Parathyroid adenoma (tissue), 2 donors: Measurements from ENCODE around the gene PXMP2.

ENCODE experiments used
- H2AFZ ChIP-seq: fragments of 300-600 bp; sonication (generic); one replicate; pipeline ENCODE4 v1.7.0; 2017; ENCODE audit warnings: antibody characterized with exemption, mild to moderate bottlenecking
- H3K27ac ChIP-seq: fragments of 300-600 bp; sonication (generic); one replicate; pipeline ENCODE4 v1.7.0; 2017
- H3K27me3 ChIP-seq: fragments of 300-600 bp; sonication (generic); one replicate; pipeline ENCODE4 v1.7.0; 2017; ENCODE audit warnings: low read length; ENCODE audit not compliant: control insufficient read depth, insufficient read depth
- H3K36me3 ChIP-seq: fragments of 300-600 bp; sonication (generic); one replicate; pipeline ENCODE4 v1.7.0; 2017; ENCODE audit warnings: low read length; ENCODE audit not compliant: control insufficient read depth, insufficient read depth
- H3K4me1 ChIP-seq: fragments of 300-600 bp; sonication (generic); one replicate; pipeline ENCODE4 v1.7.0; 2017; ENCODE audit warnings: control low read depth
- H3K4me2 ChIP-seq: fragments of 300-600 bp; sonication (generic); one replicate; pipeline ENCODE4 v1.7.0; 2017; ENCODE audit warnings: low read length
- H3K4me3 ChIP-seq: fragments of 300-600 bp; sonication (generic); one replicate; pipeline ENCODE4 v1.7.0; 2017; ENCODE audit warnings: low read depth, low read length
- H3K79me2 ChIP-seq: fragments of 300-600 bp; sonication (generic); one replicate; pipeline ENCODE4 v1.7.0; 2017; ENCODE audit warnings: control low read depth
- H3K9ac ChIP-seq: fragments of 300-600 bp; sonication (generic); one replicate; pipeline ENCODE4 v1.7.0; 2017; ENCODE audit warnings: mild to moderate bottlenecking
- H3K9me3 ChIP-seq: fragments of 300-600 bp; sonication (generic); one replicate; pipeline ENCODE4 v1.7.0; 2017; ENCODE audit warnings: low read length; ENCODE audit not compliant: control insufficient read depth
- TF ChIP-seq, protein P1 (sequence below): fragments of 300-600 bp; sonication (generic); IDR thresholded peaks from one replicate; pipeline ENCODE4 v1.7.0; 2017; ENCODE audit warnings: antibody characterized with exemption, mild to moderate bottlenecking
- donor health status: primary hyperparathyroidism.

Gene PXMP2

DNA sequence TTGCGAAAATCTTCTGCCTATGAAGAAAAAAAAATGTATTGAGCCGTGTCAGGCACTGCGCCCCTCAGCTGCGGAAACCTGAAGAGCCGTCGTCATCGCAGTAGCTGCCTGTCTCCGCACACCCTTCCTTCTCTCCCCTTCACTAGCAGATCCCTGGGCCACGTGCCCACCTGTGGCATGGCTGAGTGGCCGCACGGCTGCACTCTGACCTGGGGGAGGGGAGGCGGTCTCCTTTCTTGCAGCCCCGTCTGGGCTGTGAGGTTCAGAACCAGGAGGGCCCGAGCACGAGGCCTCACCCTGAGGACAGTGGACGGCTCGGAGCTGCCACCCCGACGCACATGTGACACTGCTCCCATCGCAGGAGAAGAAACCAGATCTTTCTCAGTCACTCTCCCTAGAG lies 48.1 kb downstream of the PXMP2 start:
- Histone ChIP-seq H3K9me3 (no peaks in the 10 kb centered on the region), H3K27me3 (no peaks in the 10 kb centered on the region), H3K27ac (no peak overlapping the region), H3K4me2 (no peak overlapping the region), H3K36me3 (no peaks in the 10 kb centered on the region), H3K4me3 (no peak overlapping the region), H2AFZ (no peak overlapping the region), H3K79me2 (no peaks in the 10 kb centered on the region), H3K4me1 (no peaks in the 10 kb centered on the region), H3K9ac (no peak overlapping the region)
- TF ChIP-seq, protein P1, sequence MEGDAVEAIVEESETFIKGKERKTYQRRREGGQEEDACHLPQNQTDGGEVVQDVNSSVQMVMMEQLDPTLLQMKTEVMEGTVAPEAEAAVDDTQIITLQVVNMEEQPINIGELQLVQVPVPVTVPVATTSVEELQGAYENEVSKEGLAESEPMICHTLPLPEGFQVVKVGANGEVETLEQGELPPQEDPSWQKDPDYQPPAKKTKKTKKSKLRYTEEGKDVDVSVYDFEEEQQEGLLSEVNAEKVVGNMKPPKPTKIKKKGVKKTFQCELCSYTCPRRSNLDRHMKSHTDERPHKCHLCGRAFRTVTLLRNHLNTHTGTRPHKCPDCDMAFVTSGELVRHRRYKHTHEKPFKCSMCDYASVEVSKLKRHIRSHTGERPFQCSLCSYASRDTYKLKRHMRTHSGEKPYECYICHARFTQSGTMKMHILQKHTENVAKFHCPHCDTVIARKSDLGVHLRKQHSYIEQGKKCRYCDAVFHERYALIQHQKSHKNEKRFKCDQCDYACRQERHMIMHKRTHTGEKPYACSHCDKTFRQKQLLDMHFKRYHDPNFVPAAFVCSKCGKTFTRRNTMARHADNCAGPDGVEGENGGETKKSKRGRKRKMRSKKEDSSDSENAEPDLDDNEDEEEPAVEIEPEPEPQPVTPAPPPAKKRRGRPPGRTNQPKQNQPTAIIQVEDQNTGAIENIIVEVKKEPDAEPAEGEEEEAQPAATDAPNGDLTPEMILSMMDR = no peak

DNA sequence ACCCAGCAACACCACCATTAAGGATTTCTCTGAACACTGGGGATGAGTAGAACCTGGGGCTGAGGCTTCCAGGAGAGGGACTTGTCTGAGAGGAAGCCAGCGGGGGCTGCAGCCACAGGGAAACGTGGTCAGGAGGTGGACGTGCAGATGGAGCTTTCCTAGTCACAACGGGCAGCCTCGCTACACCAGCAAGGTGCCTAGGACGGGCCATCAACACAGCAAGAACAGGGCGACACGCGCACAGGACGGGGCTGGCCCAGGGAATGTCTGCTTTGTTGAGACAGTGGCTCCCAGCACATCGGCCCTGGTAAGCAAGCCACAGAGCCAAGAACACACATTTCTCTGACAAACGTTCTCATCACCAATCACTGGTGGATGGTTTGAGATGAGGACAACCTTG lies 49.0 kb downstream of the PXMP2 start:
- no peaks in the 10 kb centered on the region for H3K36me3 ChIP-seq
- H3K79me2 ChIP-seq = no peaks in the 10 kb centered on the region
- H3K4me3 ChIP-seq = no peak overlapping the region
- H3K9ac ChIP-seq = no peak overlapping the region
- TF ChIP-seq, protein P1 = no peak
- H3K4me2 ChIP-seq = no peak overlapping the region
- no peaks in the 10 kb centered on the region for H3K4me1 ChIP-seq
- no peak overlapping the region for H2AFZ ChIP-seq
- H3K9me3 ChIP-seq = no peaks in the 10 kb centered on the region
- no peaks in the 10 kb centered on the region for H3K27me3 ChIP-seq
- no peak overlapping the region for H3K27ac ChIP-seq

DNA sequence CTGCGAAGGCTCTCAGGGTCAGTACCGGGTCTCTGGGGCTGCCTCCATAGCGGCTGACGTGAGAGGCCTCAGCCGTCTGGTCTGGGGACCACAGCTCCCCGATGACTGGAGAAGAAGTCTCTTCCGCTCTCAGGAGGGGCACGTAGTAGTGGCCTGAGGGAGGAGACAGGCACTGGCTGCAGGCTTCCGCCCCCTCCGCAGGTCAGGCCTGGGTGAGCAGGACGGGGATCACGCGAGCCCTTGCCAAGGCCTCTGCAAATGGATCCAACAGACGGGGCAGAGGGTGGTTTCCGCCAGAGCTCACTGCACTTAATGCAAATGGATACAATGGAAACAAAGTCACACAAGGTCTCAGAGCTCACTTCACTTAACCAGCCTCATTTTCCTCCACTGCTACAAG lies 49.5 kb downstream of the PXMP2 start:
- Histone ChIP-seq H3K9me3 (no peaks in the 10 kb centered on the region), H3K4me2 (no peak overlapping the region), H3K79me2 (no peaks in the 10 kb centered on the region), H3K27ac (no peak overlapping the region), H3K4me3 (no peak overlapping the region), H3K27me3 (no peaks in the 10 kb centered on the region), H3K9ac (no peak overlapping the region), H3K36me3 (no peaks in the 10 kb centered on the region), H3K4me1 (no peaks in the 10 kb centered on the region), H2AFZ (no peak overlapping the region)
- TF ChIP-seq, protein P1 = no peak

DNA sequence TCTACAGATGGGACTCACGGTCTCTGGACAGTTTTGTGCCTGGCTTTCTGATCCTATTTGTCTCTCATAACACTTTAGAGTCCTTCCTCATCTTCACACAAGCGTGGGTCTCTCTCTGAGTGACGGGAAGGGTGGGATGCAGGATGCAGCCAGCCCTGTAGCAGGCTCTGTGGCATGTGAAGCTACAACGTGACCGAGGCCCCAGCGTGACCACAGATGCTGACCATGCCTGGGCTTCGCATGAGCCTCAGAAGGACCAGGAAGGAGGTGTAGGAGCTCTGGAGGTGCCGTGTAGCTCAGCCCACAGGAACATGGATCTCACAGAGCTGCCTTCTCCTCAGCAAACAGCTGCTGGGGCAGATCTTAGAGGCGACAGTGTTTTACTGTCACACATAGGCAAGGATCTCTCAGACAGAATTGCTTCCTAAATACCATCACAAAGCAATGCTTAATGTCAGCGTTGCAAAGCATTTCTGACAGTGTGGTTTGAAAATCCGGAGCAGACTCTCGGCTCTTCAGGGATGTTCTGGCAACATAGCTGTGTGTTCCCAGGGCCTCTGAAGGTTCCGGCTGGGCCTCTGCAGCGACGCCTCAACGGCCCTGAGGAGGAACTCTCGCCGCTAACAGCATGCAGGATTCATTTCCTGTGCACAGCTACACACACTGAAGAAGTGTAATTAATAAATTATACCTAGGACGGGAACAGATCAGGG lies 52.4 kb downstream of the PXMP2 start:
- no peak overlapping the region for H2AFZ ChIP-seq
- no peaks in the 10 kb centered on the region for H3K9me3 ChIP-seq
- no peak overlapping the region for H3K27ac ChIP-seq
- H3K4me2 ChIP-seq = no peak overlapping the region
- TF ChIP-seq, protein P1 = no peak
- H3K4me1 ChIP-seq = no peaks in the 10 kb centered on the region
- H3K4me3 ChIP-seq = no peak overlapping the region
- H3K36me3 ChIP-seq = no peaks in the 10 kb centered on the region
- peaks cover 10% of the 10 kb centered on the region for H3K79me2 ChIP-seq
- H3K9ac ChIP-seq = no peak overlapping the region
- no peaks in the 10 kb centered on the region for H3K27me3 ChIP-seq

DNA sequence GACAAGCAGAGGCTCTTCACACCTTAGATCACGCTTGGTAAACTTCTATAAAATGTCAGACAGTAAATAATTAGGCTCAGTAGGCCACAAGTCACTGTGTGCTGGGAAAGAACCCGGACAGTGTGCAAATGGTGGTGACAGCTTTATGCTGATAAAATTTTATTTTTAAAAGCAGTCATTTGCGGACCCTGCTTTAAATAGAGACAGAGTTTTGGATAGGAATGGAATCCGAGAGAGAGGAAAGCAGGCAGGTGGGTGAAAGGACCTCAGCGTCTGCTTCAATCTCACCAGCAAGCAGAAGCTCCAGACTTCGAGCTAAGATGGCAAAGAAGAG lies 52.9 kb downstream of the PXMP2 start:
- Histone ChIP-seq H3K4me3 (no peak overlapping the region), H3K79me2 (peaks cover 15% of the 10 kb centered on the region), H3K4me2 (no peak overlapping the region), H3K4me1 (no peaks in the 10 kb centered on the region), H3K27ac (no peak overlapping the region), H3K9ac (no peak overlapping the region), H2AFZ (no peak overlapping the region), H3K36me3 (no peaks in the 10 kb centered on the region), H3K9me3 (no peaks in the 10 kb centered on the region), H3K27me3 (no peaks in the 10 kb centered on the region)
- TF ChIP-seq, protein P1 = no peak
